Measurements from ENCODE around the gene EFL1.

DNA sequence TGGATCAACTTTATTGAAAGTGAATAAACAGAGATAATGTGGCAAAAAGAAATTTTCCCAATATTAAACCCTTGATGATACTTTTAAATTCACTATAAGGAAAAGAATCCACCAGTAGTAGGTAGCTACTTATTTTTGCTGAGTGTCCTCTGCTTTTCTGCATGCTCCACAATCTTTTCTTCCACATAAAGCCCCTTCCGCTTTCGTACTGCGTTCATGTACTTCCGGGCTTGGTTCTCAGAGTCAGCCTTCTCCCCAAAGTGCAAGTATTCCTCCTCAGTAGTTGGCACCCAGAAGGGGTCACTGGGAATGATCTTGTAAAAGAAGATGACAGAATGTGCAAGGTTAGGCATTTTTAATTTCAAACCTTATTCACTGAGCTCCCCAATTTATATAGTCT lies 132.3 kb downstream of the EFL1 start:
- TF ChIP-seq, protein P1, sequence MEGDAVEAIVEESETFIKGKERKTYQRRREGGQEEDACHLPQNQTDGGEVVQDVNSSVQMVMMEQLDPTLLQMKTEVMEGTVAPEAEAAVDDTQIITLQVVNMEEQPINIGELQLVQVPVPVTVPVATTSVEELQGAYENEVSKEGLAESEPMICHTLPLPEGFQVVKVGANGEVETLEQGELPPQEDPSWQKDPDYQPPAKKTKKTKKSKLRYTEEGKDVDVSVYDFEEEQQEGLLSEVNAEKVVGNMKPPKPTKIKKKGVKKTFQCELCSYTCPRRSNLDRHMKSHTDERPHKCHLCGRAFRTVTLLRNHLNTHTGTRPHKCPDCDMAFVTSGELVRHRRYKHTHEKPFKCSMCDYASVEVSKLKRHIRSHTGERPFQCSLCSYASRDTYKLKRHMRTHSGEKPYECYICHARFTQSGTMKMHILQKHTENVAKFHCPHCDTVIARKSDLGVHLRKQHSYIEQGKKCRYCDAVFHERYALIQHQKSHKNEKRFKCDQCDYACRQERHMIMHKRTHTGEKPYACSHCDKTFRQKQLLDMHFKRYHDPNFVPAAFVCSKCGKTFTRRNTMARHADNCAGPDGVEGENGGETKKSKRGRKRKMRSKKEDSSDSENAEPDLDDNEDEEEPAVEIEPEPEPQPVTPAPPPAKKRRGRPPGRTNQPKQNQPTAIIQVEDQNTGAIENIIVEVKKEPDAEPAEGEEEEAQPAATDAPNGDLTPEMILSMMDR (IDR thresholded peaks at IDR 0.05), result no peak
- no peak for TF ChIP-seq POLR2A (IDR thresholded peaks at IDR 0.05)
